HG03442 (cell line): ENCODE results near the gene PTRHD1.
A peak's percentile ranks its signal among the peaks of the same experiment; 100 is the strongest.
"Not testable (repeated sequence)": the region's sequence is repeated elsewhere in the genome, so short reads cannot be mapped to it uniquely, and the experiment has no call there.

ENCODE experiments used
- ATAC-seq: cut with Tn5 transposase; IDR thresholded peaks from one replicate; pipeline ENCODE4 v1.9.1; 2021; ENCODE audit warnings: mild to moderate bottlenecking, moderate library complexity; ENCODE audit not compliant: unreplicated experiment

The PTRHD1 gene, protein sequence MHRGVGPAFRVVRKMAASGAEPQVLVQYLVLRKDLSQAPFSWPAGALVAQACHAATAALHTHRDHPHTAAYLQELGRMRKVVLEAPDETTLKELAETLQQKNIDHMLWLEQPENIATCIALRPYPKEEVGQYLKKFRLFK

DNA sequence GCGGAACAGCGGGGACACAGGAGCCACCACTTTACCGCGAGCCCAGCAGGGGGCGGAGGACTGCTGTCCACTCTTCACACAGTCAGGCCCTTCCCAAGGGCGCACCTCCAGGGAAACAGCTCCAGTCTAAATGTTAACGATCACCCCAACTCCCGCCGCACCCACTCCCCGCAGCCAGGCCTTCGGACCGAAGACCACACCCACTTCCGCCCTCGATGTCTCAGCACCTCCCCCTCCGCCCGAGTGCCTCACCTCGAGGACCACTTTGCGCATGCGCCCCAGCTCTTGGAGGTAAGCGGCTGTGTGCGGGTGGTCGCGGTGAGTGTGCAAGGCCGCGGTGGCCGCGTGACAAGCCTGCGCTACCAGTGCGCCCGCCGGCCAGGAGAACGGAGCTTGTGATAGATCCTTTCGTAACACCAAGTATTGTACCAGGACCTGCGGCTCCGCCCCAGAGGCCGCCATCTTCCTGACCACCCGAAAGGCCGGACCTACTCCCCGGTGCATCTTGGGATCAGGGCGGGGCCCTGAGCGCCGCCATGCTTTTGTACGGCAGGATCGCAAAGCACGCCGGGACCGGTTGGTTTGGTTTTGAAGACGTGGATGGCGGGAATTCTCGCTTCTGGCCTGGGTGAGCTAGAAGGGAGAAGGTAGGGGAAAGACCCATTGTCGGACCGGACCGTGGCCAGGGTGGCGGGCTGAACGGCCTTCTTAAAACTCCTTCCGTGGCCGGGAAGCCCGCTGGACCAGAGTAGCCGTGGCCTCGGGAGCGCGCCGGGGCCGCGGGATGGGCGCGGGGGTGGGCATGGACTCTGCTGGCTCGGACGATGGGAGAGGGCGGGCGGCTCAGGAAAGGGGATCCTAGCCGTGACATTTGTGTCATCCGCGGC is at the start of gene PTRHD1, which contains the start of gene CENPO:
PTRHD1 (minus strand) TSS at position 518 of the 887 bp plus-strand sequence; CDS start at position 504, 14 bp downstream.
CENPO (plus strand) TSS at position 552 of the 887 bp plus-strand sequence. CDS start 495 bp downstream, outside the sequence.
- ATAC-seq, result peak; percentile 89

DNA sequence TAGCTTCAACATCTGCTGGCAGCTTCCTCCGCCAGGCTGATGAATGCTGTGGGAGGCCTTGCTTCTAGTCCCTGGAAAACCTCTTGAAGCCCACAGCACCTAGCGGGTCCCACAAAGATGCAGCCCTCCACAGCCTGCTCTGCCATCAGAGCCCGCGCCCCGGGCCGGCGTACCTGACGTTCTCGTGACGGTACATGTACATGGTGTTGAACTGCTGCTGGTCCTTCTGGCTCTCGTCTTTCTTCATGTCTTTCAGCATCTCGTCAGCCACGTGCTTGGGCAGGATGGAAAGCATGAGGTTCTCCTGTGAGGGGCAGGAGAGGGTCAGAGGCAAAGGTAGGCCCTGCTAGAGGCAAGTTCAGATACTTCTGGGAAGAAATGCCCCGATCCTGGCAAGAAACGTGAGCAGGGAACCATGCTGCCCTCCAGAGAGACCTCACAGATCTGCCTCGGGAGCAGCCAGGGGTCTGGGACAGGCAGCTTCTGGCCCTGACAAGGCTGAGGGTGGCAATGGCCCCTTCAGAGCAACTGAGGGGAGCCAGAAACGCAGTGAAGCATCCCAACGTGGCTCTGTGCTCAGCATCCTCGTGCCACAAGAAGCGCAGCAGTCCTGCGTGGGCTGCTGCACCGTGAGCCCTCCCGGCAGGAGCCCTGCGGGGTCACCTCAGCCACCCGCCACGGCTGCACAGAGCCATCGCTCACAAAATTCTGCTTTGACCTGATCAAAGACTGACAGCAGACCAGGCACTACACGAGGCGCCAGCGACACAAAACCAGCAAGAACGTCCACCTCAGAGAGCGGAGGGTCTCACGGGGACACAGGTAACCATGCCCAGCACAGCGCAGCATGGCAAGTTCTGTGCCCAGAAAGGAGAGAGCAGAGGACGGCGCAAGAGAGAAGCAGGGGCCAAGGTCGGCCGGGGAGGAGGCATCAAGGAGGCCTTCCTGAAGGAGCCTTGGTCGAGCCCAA is 49.2 kb upstream of the PTRHD1 start:
- no peak for ATAC-seq

GRCh38 chr2:24840962-24841945 is 48.1 kb upstream of the PTRHD1 start:
- ATAC-seq, result no peak

DNA sequence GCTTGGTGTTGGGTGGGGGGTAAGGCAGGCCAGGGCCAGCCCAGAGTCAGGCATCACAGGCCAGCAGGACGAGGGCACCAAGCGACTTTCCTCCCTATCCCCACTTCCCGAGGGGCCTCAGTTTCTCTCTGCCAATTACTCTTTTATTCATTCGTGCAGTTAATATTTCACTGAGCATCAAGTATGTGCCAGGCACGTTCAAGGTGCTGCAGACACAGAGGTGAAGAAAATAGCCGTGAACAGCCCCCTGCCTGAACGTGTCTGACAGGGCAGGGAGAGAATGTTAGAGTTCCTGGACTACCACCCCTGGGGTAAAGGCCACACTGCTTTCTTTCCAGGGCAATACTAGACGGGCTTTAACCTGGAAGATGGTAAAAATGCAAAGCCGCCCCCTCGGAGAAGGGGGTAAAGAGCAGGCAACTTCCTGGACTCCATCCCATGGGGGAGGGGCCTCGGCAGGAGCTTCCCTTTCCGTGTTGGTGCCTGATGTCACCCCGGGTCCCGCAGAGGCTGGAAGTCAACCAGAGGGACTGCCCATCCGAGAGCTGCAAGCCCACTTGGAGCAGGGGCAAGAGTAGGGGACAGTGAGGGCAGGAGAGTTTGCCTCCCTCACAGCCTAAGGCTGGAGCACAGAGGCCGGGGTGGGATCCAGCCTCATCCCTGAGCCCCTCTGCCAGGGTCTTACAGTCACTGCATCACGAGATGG is 47.1 kb upstream of the PTRHD1 start:
- no peak for ATAC-seq

GRCh38 chr2:24839729-24840128 is 46.5 kb upstream of the PTRHD1 start:
- no peak for ATAC-seq

GRCh38 chr2:24838541-24838940 is 45.4 kb upstream of the PTRHD1 start:
- no peak for ATAC-seq

DNA sequence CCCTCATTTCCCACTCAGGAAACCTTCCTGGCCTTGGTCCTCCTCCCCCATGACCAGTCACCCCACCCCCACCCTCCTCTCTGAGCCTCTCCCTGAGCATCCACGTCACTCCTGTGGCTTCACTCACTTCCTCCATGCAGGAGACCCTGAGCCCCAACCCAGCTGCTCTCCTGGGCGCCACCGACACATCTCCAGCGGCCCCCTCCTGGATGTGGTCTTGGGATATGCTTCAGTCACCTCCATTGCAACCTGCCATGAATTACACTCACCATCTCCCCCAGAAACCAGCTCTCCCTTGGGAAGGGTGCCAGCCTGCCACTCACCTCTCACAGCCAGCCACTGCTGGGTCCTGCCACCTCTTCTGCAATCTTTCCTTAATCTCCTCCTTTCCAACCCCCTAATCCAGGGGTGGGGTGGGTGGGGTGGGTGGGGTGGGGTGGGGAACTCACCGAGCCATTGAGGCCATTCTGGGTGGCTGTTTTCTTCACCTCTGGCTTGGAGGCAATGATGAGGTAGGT is 44.9 kb upstream of the PTRHD1 start:
- no peak for ATAC-seq

GRCh38 chr2:24836706-24837105 is 43.5 kb upstream of the PTRHD1 start:
- no peak for ATAC-seq

GRCh38 chr2:24836206-24836605 is 43.0 kb upstream of the PTRHD1 start:
- no peak for ATAC-seq

DNA sequence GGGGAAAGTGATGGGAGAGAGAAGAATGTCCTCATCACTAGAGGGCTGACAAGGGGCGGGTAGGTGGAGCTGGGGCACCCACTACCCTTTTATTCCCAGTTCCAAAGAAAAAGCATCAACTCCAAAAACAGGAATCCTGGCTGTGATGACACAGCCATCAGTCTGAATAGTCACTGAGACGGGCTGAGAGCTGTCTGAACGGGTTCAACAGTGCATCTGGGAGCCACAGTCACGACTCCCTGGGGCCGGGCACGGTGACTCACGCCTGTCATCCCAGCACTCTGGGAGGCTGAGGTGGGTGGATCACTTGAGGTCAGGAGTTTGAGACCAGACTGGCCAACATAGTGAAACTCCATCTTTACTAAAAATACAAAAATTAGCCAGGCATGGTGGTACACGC is 42.2 kb upstream of the PTRHD1 start:
- not testable (repeated sequence) for ATAC-seq

DNA sequence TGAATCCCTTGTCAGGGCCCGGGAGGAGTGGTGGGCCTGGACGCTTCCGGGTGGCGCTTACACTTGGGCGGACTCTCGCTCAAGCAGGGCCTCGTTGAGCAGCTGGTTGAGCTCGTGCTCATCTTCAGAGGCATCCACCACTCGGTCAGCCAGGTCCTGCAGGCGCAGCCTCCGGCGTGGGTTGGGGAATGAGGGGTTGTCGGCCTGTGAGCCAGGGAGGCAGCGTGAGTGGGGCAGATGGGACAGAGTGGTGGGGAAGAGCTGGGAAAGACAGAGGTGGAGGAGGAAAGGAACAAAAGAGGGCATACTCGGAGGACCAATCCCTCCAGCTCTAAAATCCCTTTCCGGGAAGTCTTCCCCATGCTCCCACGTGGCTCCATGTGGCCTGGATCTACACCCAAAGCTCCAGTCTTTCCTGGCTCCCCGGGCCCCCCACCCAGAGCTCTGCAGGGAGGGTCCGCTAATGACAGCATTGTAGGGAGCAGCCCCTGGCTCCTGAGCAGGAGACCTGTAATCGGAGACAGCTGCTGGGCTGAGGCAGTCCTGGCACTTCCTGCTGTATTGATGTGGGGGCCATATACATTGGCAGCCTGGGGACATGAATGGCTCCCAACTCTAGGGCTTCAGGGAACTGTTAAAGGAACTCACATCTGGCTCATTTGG is 41.7 kb upstream of the PTRHD1 start:
- no peak for ATAC-seq

- ATAC-seq, result no peak
Measured at GRCh38 chr2:24833821-24834732, 40.9 kb upstream of the PTRHD1 start.

- no peak for ATAC-seq
Measured at GRCh38 chr2:24832931-24833701, 39.9 kb upstream of the PTRHD1 start.

GRCh38 chr2:24832521-24832920 is 39.3 kb upstream of the PTRHD1 start:
- ATAC-seq, result no peak

DNA sequence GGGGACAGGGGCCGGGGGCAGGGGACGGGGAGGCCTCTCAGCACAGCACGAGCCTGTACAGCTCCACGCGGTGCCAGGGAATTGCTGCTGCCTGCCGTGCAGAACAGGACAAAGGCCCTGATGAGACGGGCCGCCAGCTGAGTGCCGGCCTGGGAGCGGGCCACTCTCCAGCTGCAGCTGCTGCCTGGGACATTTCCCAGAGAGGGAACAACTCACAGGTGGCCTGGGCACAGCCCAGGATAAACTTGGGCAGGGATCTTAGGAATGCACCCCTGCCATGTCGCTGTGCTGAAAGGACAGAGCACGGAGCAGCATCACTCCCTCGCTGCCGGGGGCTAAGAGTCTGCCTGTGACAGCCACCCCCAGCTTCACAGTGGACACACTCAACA is 38.9 kb upstream of the PTRHD1 start:
- ATAC-seq, result no peak

DNA sequence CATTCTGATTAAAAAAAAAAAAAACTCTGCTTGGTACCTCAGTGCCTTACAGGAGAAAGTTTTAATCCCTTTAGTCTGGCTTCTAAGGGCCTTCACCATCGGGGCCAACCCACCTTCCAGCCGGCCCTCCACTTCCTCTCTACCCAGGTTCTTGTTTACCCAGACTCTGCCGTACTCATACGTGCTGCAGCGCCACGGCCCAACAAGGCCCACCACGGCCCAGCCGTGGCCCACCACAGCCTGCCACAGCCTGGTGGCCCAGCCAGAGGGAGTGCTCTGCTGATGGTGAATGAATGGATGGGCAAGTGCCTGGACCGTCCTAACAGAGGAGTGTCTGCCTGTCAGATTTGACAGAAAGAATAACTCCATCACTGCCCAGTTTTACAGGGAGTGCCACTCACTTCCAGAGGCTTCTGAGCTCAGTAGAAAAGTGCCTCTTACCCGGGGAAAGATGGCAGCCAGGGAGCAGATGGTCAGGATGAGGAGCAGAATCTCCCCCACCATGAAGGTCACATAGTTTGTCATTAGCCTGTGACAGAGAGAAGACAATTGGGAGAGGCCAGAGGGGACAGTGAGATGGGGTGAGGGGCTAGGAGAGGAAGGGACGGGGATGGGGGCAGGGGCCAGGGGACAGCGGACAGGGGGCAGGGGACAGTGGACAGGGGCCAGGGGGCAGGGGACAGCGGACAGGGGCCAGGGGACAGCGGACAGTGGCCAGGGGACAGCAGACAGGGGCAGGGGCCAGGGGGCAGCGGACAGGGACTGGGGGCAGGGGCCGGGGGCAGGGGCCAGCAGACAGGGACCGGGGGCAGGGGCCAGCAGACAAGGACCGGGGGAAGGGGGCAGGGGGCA is 38.3 kb upstream of the PTRHD1 start:
- no peak for ATAC-seq
